ENCODE results near the gene GLIPR1. TPM values are rescaled to one million over a fixed set of nuclear protein-coding genes. Genes with fewer than 3 reads are reported as not detected.
"Not testable (repeated sequence)": the region's sequence is repeated elsewhere in the genome, so short reads cannot be mapped to it uniquely, and the experiment has no call there.

The GLIPR1 gene
- 1.3 TPM in 2 replicates for total RNA-seq

DNA sequence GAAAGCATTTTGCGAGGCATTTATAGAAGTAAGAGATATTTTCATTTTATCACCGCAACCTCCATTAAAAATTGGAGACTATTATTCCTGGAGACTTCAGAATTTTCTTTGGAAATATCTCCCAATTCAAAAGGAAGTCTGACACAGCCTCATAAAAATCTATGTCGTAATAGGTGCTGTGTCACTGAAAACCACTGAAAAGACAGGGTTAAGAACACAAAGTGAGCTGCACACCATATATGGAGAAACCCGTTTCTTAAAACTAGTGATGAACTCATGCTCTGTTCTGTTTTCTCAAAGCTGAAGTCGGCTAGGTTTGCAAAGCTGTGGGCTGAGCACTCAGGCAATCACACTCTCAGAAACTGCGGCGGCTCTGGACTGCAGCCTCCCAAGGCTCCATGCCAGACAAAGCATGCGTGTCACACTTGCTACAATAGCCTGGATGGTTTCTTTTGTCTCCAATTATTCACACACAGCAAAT lies at the start of gene GLIPR1:
TSS of gene GLIPR1 (plus strand) at position 287 of the 481 bp plus-strand sequence. CDS start at position 413, 126 bp downstream.
- DNase-seq (ENCODE audit: low read depth in 2 of 2), result peak; percentile 10 to 87

DNA sequence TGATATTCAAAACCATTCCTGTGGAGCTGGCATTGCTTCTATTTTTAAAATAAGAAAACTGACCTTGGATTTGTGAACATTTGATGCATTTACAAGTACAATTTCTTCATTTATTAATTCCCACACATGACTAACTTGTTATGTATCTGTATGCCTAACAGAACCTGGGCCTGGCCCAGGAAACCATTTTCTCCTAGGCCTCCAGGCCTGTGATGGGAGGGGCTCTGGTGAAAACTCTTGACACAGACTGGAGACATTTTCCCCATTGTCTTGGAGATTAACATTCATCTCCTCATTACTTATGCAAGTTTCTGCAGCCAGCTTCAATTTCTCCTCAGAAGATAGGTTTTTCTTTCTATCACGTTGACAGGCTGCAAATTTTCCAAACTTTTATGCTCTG lies 47.6 kb upstream of the GLIPR1 start:
- DNase-seq (ENCODE audit: low read depth in 2 of 2), result no peak

DNA sequence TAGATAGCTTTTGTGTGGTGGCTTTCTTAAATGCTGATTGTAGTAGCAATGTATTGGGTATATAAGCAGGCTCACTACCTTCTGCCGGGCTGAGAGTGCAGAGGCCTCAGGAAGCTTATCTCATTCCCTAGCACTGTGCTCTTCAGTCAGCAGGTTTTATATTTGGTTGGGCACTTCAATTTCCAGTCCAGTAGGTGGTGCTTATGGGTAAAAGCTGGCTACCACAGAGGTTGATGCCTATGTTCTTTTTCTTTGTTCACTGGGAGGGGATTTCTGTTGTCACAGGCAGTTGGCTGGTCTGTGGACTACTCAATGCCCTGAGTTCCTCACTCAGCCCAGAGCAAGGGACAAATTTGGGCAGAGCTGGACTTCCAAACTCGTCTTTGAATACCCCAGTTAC lies 43.0 kb upstream of the GLIPR1 start:
- DNase-seq (ENCODE audit: low read depth in 2 of 2), result peak; percentile 15 to 51

DNA sequence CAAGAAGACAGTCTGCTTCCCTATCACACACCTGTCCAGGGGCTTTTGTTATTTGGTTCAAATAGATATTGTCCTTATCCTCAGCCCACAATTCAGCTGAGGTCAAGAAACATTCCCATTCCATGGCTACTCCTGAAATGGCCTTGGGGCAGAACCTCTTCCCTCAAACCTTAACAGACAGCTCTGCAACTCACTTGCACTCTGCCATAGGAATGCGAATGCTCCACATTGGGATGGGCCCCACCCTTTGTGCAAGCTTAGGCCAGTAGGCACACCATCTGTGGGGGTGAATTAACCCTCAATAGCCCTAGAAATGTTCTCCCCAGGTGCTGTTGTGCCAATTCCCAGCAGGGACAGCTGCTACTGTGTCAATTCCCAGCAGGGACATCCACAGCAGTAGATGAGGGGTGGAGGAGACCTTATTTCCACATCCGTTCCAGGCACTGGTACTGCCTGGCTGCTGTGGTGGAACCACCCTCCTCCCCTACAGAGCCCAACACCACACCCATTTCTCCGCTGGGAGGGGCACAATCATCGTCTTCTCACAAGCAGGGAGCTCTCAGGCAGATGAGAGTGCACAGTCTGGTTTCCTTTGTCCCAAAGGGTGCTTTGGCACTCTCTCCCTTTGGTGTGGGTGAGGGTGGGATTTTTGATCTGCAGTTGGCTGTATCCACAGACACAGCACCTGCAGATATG lies 42.3 kb upstream of the GLIPR1 start:
- no peak for DNase-seq (ENCODE audit: low read depth in 2 of 2)

DNA sequence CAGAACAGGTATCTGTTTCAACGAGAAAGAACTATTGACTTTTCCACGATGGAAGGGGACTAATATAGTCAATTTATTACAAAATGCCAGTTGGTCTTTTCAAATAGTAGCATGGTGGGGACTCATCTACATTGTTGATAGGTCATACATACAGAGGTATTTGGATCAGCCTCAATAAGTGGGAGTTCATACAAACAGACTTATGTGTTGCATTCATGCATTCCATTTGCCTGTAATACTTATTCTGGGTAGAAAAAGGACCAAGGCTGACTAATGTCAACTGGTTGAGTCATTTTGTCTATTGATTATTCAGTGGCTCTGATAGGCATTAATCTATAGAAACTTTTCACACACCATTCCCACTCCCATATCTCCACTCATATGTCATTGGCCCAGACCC lies 41.5 kb upstream of the GLIPR1 start:
- DNase-seq (ENCODE audit: low read depth in 2 of 2), result no peak

DNA sequence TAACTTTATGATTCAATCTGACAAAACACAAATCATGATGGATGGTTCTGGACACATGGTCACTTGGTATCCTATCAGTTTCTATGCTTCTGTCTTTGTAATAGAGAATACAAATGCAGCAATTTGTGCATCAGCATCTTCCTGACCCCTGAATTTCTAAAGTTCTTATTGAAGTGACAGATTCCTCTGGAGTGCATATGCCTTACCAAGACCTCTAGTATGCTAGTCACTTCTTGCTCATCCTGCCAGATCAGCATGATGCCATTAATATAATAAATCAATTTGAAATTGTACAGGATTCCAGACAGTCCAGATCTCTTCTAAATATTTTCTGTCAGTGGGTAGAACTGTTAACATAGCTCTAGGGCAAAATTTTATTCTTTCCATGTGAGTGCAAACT lies 40.6 kb upstream of the GLIPR1 start:
- DNase-seq (ENCODE audit: low read depth in 2 of 2), result no peak

DNA sequence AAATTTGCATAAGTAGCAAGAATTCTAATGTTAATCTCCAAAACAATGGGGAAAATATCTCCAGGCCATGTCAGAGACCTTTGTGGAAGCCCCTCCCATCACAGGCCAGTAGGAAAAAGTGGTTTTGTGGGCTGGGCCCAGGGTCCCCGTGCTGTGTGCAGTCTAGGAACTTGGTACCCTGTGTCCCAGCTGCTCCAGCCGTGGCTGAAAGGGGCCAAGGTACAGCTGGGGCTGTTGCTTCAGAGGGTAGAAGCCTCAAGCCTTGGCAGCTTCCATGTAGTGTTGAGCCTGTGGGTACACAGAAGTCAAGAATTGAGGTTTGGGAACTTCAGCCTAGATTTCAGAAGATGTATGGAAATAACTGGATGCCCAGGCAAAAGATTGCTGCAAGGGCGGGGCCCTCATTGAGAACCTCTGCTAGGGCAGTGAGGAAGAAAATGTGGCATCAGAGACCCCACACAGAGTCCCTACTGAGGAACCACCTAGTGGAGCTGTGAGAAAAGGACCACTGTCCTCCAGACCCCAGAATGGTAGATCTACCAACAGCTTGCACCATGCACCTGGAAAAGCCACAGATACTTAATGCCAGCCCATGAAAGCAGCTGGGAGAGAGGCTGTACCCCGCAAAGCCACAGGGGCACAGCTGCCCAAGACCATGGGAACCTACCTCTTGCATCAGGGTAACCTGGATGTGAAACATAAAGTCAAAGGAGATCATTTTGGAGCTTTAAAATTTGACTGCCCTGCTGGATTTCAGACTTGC lies 38.7 kb upstream of the GLIPR1 start:
- not testable (repeated sequence) for DNase-seq (ENCODE audit: low read depth in 2 of 2)

DNA sequence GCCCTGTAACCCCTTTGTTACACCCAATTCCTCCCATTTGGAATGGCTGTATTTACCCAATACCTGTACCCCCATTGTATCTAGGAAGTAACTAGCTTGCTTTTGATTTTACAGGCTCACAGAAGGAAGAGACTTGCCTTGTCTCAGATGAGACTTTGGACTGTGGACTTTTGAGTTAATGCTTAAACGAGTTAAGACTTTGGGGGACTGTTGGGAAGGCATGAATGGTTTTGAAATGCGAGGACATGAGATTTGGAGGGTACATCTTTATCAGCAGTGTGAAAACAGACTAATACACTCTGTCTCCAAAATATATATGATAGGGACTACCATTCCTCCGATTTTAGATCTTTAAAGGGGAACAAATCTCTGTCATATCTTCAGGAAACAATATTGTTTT lies 38.1 kb upstream of the GLIPR1 start:
- DNase-seq (ENCODE audit: low read depth in 2 of 2), result not testable (repeated sequence)

DNA sequence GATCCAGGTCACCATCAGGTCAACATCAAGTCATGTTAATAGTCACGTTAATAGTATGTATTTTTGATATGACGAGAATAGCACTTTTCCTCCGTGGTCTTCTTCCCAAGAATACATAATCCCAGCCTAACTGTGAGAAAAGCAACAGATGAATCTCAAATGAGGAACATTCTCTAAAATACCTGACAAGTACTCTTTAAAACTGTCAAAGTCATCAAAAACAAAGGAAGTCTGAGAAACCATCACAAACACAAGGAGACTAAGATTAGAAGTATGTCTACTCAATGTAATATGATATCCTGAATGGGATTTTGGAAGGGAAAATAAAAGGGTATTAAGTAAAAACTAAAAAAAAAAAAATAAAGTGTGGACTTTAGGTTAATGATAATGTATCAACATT lies 36.8 kb upstream of the GLIPR1 start:
- DNase-seq (ENCODE audit: low read depth in 2 of 2), result no peak

DNA sequence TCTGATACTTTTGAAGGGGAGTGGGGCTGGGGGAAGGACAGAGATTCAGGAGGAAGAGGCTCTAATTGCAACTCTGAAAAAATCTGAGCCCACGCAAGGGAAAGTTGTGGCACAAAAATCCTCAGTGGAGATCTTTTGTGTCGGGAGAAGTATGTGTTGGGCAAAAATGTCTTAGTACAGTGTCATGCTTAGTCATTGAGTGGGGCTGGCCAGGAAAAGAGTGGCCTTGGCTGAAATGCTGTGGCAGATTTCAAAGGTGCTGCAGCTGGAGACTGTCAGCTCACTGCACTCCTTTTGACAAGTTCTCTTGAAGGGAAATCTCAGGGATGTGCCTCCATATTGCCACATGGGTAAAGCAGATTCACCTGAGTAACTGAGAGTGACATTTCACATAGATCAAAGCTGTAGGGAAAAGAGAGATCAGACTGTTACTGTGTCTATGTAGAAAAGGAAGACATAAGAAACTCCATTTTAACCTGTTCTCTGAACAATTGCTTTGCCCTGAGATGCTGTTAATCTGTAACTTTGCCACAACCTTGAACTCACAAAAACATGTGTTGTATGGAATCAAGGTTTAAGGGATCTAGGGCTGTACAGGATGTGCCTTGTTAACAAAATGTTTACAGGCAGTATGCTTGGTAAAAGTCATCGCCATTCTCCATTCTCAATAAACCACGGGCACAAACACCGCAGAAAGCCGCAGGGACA lies 36.0 kb upstream of the GLIPR1 start:
- no peak for DNase-seq (ENCODE audit: low read depth in 2 of 2)

DNA sequence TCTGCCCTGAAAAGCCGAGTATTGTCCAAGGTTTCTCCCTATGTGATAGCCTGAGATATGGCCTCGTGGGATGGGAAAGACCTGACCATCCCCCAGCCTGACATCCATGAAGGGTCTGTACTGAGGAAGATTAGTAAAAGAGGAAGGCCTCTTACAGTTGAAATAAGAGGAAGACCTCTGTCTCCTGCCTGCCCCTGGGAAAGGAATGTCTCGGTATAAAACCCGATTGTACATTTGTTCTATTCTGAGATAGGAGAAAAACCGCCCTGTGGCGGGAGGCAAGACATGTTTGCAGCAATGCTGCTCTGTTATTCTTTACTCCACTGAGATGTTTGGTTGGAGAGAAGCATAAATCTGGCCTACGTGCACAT lies 35.4 kb upstream of the GLIPR1 start:
- not testable (repeated sequence) for DNase-seq (ENCODE audit: low read depth in 2 of 2)

DNA sequence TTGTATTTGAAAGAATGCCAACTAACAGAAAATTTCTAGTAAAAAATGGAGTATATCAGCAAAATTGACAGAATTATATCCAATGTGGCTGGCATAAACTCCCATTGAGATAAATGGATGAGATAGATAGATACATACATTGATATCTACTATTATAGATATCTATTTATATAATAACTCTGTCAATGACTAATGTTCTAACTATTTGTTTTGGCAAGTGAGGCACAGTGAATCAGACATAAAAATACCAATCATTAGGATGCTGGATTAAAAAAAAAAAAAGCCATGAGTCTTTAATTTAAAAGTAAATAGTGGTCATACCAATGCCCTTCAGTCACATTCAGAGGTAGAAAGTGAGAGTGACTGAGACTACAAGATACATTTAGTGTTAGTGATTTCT lies 33.7 kb upstream of the GLIPR1 start:
- DNase-seq (ENCODE audit: low read depth in 2 of 2), result peak in 1 of 2 donors; percentile 15

DNA sequence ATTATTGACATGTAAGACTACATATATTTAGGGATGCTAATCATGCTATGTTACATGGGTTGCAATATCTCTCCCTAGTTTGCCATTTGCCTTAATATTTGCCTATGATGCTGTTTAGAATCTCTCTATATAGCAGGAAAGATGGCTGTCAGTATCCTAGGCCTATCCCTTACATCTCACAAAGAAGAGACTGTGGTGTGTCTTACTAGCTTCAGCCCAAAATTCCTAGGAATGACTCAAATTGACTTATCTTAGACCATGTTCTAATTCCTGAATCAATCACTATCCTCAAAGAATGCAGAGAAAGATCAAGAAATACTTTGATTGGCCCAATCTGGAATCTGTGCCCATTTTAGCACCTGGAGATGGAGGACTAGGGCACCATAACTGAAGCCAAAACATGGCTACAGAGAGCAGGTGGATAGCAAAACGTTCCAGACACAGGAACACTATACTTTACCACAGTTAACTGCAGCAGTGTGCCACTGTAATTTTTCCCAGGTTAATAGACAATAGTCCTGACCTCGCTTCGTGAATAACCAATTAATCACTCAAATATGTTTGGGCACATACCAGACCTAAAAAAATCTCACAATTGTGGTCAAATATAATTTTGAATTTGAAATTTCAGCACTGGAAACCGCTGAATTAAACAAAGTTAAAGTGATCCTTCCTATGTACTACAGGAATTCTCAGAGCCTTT lies 32.7 kb upstream of the GLIPR1 start:
- no peak for DNase-seq (ENCODE audit: low read depth in 2 of 2)

DNA sequence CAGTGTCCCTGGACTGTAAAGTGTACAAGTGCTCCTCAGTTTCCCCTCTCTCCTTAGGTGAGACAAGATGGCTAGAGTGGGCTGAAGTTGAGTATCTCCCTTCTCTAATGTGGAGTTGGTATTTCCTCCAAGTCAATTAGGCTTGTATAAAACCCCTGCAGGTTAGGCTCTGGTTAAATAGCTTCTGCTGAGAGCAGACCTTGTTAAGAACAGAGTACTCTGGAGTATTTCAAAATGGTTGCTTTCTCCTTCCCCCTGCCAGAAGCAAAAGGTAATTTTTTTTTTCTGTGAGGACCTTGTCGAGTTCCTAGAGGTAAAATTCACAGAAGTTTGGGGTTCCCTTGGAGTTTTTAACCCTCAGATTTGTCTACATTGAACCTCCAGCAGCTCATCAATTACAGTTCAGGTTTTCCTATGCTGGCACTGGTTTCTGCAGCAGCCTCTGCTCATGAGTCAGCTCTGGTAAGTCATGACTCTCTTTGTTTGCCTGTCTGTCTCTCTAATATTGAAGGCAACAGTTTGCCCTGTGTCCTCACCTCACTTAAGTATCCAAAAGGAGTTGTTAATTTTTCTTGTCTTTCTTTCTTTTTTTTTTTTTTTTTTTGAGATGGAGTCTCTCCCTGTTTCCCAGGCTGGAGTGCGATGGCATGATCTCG lies 27.8 kb upstream of the GLIPR1 start:
- DNase-seq (ENCODE audit: low read depth in 2 of 2), result peak in 1 of 2 donors; percentile 4

DNA sequence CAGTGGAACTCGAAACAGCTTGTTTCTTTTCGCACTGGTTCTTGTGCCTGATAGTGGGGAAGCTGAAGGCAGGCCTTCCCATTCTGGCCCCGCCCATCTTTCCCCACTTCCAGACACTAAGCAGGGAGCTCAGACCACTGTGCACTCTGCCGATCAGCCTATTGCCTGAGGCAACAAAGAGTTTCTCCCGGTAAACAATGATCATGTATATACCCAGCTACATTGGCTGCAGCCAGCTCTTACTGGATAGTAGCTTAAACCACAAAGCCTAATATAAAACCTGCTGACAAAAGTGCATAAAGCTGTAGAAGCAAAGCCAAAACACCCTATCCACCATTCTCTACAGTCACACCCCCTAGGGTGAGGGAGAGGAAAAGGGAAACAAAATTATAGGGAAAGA lies 24.7 kb upstream of the GLIPR1 start:
- no peak for DNase-seq (ENCODE audit: low read depth in 2 of 2)

DNA sequence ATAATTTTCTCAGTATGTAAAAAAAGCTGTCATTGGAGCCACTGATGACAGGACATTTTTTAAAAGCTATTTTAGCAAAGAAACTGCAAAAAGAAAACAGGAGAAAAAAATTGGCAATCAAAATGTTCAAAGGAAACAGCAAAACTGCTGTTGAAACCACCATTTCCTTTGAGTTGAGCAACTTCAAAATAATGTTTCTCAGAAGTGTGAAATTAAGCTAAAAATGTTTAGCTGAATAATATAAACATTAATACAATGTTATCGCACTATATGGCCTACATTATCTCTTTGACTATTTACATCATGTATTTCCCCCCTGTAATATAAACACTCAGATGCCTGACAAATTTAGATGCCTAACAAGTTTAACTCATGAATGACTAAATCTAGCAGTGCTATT lies 23.4 kb upstream of the GLIPR1 start:
- DNase-seq (ENCODE audit: low read depth in 2 of 2), result no peak

DNA sequence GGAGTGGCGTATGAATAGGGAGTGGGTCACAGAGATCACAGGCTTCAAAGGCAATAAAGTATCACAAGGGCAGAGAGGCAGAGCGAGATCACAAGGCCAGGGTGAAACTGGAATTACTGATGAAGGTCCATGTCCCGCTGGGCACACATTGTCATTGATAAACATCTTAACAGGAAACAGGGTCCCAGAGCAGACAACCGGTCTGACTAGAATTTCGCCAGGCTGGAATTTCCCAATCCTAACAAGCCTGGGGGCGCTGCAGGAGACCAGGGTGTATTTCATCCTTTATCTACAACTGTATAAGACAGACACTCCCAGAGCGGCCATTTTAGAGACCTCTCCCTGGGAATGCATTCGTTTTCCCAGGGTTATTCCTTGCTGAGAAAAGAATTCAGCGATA lies 22.7 kb upstream of the GLIPR1 start:
- DNase-seq (ENCODE audit: low read depth in 2 of 2), result not testable (repeated sequence)

DNA sequence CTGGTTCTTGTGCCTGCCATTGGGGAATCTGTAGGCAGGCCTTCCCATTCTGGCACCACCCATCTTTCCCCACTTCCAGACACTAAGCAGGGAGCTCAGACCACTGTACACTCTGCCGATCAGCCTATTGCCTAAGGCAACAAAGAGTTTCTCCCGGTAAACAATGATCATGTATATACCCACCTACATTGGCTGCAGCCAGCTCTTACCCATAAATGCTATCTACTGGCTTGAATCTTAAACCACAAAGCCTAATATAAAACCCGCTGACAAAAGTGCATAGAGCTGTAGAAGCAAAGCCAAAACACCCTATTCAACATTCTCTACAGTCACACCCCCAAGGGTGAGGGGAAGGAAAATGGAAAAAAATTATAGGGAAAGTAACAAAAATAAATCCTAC lies 20.8 kb upstream of the GLIPR1 start:
- DNase-seq (ENCODE audit: low read depth in 2 of 2), result no peak

DNA sequence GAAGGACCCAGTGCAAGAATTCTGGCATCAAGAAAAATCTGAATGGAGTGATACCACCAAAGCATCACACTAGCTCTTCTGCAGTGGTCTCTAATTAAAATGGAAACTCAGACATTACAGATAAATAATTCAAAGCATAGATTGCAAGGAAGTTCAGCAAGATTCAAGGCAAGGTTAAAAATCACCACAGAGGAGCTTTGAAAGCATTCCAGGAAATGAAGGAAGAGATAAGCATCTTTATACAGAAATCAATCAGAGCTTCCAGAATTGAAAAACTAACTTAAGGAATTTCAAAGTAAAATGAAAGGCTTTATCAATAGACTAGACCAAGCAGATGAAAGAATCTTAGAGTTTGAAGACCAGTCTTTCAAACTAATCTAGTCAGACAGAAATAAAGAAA lies 20.4 kb upstream of the GLIPR1 start:
- no peak for DNase-seq (ENCODE audit: low read depth in 2 of 2)

DNA sequence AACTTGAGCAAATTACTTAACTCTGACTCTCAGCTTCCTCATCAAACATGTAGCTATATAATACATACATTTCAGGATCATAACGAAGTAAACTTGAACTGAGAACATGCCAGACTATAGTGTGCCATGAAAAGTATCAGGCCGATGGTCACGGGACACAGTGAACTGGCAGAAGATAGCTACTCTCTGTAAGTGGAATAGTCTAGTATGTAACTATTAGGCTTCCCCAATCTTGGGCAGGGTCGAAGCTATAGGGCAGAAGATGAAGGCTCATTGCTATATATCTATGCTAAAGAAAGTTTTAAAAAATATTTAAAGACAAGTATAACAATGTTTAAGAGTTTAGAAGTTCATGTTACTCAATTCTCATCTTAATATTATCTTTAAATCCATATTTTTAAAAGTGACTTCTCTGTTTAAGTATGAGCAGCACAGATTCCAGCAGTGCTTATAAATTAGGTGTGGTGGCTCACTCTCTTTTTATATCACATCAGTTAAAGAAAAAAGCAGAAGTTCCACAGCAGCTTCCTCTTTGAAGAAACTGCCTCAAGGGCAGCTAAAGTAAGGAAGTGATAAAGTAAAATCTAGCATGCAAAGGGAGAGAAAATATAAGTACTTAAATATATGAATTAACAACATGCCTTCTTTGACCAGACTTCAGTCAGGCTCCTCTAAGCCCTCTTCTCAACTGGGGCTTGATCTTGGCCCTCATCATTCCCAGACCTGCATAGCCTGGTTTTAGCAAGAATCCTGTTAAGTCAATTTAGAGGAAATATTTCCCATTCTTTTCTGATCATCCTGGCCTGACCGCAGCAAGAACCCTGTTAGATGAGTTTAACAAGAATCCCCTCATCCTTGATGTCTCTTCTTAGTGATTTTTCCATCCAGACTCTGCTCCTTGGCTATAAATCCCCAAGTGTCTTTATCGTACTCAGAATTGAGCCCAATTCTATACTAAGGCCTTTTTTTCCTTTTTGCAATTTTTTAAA lies 8.4 kb upstream of the GLIPR1 start:
- no peak for DNase-seq (ENCODE audit: low read depth in 2 of 2)

All from dermis microvascular lymphatic vessel endothelial cell (primary cell).